A673 (cell line): Measurements from ENCODE around the gene ACTN2.

Source experiments
- EZH2 ChIP-seq: fragments of 200-600 bp; sonication (generic); IDR thresholded peaks from 2 replicates; pipeline ENCODE4 v1.6.1; 2017; ENCODE audit warnings: borderline replicate concordance, low read depth, mild to moderate bottlenecking, mixed read lengths, antibody characterized with exemption, low read length; ENCODE audit not compliant: poor library complexity, severe bottlenecking
- TF ChIP-seq, protein P1 (sequence below): fragments of 300-800, 200-600 bp; sonication (generic); conservative IDR thresholded peaks from 2 replicates; pipeline ENCODE4 v1.5.1; 2017; ENCODE audit warnings: low read depth, mild to moderate bottlenecking, antibody characterized with exemption, low read length, moderate library complexity, mixed read lengths

DNA sequence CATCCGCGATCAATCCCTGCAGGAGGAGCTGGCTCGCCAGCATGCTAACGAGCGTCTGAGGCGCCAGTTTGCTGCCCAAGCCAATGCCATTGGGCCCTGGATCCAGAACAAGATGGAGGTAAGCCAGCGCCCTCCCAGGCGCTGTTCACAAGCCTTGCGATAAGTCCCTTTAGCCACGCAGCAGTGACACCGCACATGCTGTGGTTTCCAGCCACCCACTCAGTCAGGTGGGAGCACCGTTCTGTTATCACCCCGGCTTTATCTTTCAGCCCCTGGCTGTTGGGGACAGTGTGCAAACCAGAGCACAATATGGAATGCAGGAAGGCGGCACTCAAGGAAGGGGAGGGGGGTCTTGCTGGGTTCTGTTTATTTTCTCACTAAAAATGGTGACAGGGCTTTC lies 67.7 kb downstream of the ACTN2 start:
- TF ChIP-seq EZH2, result no peak
- TF ChIP-seq, protein P1, sequence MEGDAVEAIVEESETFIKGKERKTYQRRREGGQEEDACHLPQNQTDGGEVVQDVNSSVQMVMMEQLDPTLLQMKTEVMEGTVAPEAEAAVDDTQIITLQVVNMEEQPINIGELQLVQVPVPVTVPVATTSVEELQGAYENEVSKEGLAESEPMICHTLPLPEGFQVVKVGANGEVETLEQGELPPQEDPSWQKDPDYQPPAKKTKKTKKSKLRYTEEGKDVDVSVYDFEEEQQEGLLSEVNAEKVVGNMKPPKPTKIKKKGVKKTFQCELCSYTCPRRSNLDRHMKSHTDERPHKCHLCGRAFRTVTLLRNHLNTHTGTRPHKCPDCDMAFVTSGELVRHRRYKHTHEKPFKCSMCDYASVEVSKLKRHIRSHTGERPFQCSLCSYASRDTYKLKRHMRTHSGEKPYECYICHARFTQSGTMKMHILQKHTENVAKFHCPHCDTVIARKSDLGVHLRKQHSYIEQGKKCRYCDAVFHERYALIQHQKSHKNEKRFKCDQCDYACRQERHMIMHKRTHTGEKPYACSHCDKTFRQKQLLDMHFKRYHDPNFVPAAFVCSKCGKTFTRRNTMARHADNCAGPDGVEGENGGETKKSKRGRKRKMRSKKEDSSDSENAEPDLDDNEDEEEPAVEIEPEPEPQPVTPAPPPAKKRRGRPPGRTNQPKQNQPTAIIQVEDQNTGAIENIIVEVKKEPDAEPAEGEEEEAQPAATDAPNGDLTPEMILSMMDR, result no peak
